ENCODE data around the gene SPATA31C2.
"Not testable (repeated sequence)": the region's sequence is repeated elsewhere in the genome, so short reads cannot be mapped to it uniquely, and the experiment has no call there.

Gene SPATA31C2

DNA sequence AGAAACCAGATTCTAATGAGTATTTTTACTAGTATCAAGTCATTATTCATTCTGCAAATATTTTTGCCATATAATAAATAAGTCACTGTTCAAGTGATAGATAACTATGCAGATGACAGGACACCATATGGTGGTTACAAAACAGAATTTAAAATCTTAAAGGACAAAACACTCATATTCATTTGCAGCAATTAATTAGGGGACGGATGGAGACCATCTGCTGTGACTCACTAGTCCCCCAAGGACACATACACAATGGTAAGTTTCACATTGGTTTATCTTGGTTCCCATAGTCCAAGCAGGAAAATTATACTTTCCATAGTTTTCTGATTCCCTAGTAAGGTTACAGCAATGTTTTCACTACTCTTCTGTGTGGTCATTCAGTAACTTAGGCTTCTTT is 28.4 kb upstream of the SPATA31C2 start:
- no peak overlapping the region for H3K4me3 ChIP-seq (replicated peaks in 1 of 2; ENCODE audit: low read depth in 2 of 2, low read length in 2 of 2)
- TF ChIP-seq, protein P1, sequence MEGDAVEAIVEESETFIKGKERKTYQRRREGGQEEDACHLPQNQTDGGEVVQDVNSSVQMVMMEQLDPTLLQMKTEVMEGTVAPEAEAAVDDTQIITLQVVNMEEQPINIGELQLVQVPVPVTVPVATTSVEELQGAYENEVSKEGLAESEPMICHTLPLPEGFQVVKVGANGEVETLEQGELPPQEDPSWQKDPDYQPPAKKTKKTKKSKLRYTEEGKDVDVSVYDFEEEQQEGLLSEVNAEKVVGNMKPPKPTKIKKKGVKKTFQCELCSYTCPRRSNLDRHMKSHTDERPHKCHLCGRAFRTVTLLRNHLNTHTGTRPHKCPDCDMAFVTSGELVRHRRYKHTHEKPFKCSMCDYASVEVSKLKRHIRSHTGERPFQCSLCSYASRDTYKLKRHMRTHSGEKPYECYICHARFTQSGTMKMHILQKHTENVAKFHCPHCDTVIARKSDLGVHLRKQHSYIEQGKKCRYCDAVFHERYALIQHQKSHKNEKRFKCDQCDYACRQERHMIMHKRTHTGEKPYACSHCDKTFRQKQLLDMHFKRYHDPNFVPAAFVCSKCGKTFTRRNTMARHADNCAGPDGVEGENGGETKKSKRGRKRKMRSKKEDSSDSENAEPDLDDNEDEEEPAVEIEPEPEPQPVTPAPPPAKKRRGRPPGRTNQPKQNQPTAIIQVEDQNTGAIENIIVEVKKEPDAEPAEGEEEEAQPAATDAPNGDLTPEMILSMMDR (IDR thresholded peaks at IDR 0.05; ENCODE audit: low read depth, low read length) = no peak
- no peak for DNase-seq (ENCODE audit: low read depth in 2 of 2)

DNA sequence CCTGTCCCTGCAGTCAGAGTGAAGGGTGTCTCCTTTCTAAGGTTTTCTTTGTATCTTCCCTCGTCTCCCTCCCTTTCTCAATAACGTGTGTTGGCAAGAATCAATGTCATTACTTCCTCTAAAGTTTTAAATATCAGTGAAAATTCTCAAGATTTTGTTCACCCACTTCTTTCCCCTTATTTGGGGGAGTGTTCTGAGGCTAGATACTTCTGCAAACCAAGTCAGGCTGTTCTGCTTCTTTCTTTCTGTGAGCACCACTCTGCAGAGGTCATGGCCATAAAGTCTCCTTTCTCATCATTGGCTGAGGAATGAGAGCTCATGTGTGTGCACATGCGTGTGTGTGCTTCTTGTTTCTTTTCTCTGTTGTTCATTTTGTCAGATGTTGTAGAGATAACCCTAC is 26.6 kb upstream of the SPATA31C2 start:
- DNase-seq (ENCODE audit: low read depth in 2 of 2) = no peak
- TF ChIP-seq, protein P1 (IDR thresholded peaks at IDR 0.05; ENCODE audit: low read depth, low read length) = no peak
- H3K4me3 ChIP-seq (replicated peaks in 1 of 2; ENCODE audit: low read depth in 2 of 2, low read length in 2 of 2) = no peak overlapping the region

DNA sequence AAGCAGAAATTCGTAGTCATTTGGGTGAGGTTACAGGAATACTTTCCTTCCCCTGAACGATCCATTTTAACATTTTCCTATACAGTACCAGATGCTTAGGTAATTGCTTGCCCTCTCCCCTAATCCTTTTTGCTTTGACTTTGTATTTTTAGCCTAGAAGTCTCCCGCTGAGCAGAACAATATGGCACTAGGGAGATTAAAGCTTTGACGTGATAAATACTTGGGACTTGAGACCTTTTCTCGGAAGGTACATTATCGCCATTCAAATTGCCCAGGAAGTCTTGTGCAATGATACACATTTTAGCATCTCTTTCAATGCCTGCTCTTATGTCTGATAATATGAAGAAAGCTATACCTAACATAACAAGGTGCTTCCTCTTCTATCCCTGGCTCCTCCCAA is 22.9 kb upstream of the SPATA31C2 start:
- TF ChIP-seq, protein P1 (IDR thresholded peaks at IDR 0.05; ENCODE audit: low read depth, low read length) = no peak
- no peak overlapping the region for H3K4me3 ChIP-seq (replicated peaks in 1 of 2; ENCODE audit: low read depth in 2 of 2, low read length in 2 of 2)
- no peak for DNase-seq (ENCODE audit: low read depth in 2 of 2)

DNA sequence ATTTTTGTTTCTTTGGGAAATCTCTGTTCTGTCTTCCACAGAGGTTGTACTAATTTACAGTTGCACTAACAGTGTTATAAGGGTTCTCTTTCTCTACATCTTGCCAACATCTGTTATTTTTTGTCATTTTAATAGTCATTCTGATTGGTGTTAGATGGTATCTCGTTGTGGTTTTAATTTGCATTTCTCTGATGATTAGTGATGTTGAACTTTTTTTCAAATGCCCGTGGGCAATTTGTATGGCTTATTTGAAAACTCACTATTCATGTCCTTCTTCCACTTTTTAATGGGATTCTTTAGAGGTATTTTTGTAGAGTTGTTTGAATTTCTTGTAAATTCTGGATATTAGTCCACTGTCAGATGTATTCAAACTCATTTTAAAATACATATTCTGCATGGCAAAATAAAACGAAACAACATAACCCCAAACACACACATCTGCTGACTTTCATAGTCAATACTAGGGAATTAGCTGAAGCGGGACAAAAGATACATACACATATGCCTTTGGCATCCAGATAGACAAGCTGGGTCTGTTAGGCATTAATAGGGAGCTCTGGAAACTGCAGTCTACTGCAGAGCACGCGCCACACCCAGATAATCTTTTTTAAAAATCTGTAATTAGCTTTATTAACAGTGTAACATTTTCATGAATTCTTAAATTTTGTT is 5.8 kb upstream of the SPATA31C2 start:
- TF ChIP-seq, protein P1 (IDR thresholded peaks at IDR 0.05; ENCODE audit: low read depth, low read length) = no peak
- DNase-seq (ENCODE audit: low read depth in 2 of 2) = no peak
- H3K4me3 ChIP-seq (replicated peaks in 1 of 2; ENCODE audit: low read depth in 2 of 2, low read length in 2 of 2) = no peak overlapping the region

DNA sequence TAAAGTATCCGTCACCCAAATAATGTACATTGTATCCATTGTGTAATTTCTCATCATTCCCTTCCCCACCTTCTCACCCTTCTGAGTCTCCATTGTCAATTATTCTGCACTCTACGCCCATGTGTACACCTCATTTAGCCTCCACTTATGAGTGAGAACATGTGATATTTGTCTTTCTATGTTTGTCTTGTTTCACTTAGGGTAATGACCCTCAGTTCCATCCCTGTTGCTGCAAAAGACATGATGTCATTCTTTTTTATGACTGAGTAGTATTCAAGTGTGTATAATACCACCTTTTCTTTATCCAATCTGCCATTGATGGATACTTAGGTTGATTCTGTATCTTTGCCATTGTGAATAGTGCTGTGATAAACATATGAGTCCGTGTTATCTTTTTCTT is 4.9 kb upstream of the SPATA31C2 start:
- H3K4me3 ChIP-seq (replicated peaks in 1 of 2; ENCODE audit: low read depth in 2 of 2, low read length in 2 of 2) = no peak overlapping the region
- no peak for DNase-seq (ENCODE audit: low read depth in 2 of 2)
- TF ChIP-seq, protein P1 (IDR thresholded peaks at IDR 0.05; ENCODE audit: low read depth, low read length) = no peak

DNA sequence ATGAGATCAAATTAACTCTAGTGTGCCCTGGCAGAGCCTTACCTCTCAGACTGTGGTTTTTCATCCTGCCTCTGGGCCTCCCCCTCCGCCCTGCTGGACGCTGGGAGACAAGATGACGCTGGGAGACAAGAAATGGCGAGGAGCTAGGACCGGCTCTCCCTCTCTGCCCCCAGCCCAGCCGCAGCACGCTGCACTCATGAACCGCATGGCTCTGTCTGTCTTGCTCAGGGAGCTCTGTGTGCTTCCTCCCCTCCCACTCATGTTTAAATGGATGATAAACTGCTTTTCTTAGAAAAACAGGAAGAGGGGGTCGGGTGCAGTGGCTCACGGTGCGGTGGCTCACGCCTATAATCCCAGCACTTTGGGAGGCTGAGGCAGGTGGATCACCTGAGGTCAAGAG is 4.7 kb downstream of the SPATA31C2 start:
- H3K4me3 ChIP-seq (replicated peaks in 1 of 2; ENCODE audit: low read depth in 2 of 2, low read length in 2 of 2); DNase-seq (ENCODE audit: low read depth in 2 of 2): not testable (repeated sequence)

DNA sequence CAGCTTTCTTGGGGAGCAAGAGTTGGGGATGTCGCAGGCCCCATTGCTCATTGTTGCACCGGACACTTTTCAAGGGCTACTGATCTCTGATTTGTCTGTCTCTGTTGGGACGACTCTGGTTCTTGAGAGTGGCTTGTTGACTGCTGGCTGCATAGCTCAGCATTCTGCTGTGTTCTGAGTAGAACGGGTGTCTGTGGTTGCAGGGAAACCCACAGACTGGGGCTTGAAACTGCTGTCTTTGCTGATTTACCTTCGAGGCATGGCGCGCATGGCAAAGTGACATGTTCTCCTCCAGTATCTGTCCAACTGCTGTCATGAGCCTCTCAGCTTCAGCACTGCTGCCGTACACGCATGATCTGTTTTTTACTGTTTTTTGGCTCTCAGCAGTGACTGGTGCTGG is 8.7 kb downstream of the SPATA31C2 start:
- H3K4me3 ChIP-seq (replicated peaks in 1 of 2; ENCODE audit: low read depth in 2 of 2, low read length in 2 of 2); DNase-seq (ENCODE audit: low read depth in 2 of 2): not testable (repeated sequence)

DNA sequence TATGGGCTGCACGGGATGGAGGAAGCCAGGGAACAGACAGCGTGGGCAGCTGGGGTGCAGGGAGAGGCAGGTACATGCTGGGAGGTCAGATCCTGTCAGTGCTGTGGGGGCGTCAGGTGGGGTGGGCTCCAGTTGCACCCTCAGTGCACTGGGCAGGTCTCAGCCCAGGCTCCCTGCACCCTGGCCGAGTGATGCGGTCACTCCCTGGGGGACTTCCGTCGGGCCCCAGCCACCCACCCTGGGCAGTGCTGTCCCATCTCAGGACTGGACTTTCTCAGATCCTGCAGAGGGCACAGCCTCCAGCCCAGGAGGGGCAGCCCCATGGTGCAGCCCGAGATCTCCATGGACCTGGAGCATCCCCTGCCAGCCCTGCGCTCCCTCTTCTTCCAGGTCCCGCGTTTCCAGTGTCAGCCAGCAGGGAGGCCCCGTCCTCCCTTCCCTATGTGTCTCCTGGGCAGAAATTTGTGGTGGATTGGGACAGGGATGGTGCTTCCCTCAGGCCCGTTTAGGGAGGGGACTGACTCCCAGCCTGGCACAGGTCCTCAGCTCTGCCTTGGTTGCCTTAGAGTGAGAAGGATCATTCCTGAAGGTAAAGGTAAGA is 10.5 kb downstream of the SPATA31C2 start:
- not testable (repeated sequence) for DNase-seq (ENCODE audit: low read depth in 2 of 2); H3K4me3 ChIP-seq (replicated peaks in 1 of 2; ENCODE audit: low read depth in 2 of 2, low read length in 2 of 2)

DNA sequence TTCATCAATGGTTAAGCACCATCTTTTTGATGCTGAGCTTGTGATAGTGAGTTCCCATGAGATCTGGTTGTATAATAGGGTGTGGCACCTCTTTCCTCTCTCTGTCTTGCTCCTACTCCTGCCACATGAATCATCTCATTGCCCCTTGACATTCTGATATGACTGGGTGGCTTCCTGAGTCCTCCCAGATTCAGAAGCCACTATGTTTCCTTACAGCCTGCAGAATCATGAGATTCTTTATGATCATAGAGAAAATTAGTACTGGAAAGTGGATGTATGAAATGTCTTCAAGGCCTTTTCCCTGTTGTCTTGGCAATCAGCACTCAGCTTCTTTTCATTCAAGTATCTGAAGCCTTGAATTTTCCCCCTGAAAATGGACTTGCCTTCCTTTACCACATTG is 14.9 kb downstream of the SPATA31C2 start:
- DNase-seq (ENCODE audit: low read depth in 2 of 2) = not testable (repeated sequence)

DNA sequence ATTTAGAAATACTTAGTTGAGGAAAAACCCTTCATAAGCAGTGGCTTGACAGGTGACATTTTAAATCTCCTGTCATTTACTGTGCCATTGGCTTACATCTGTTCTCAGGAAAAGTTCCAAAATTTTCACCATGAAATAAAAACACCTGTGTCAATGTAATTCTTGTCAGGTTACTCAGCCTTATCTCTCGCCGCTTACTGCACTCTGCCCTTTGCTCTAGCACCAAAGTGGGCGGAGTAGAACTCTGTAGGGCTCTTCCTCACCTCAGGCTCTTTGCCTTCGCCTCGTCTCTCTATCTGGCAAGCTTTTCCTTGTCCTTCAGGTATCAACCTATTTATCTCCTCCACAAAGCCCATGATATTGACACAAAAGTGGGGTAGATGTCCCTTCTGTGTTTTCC is 20.2 kb downstream of the SPATA31C2 start:
- not testable (repeated sequence) for DNase-seq (ENCODE audit: low read depth in 2 of 2); H3K4me3 ChIP-seq (replicated peaks in 1 of 2; ENCODE audit: low read depth in 2 of 2, low read length in 2 of 2)

More for the DNA sequence above, 14.9 kb downstream of the SPATA31C2 start:
- H3K4me3 ChIP-seq (replicated peaks in 1 of 2; ENCODE audit: low read depth in 2 of 2, low read length in 2 of 2) = not testable (repeated sequence)

DNA sequence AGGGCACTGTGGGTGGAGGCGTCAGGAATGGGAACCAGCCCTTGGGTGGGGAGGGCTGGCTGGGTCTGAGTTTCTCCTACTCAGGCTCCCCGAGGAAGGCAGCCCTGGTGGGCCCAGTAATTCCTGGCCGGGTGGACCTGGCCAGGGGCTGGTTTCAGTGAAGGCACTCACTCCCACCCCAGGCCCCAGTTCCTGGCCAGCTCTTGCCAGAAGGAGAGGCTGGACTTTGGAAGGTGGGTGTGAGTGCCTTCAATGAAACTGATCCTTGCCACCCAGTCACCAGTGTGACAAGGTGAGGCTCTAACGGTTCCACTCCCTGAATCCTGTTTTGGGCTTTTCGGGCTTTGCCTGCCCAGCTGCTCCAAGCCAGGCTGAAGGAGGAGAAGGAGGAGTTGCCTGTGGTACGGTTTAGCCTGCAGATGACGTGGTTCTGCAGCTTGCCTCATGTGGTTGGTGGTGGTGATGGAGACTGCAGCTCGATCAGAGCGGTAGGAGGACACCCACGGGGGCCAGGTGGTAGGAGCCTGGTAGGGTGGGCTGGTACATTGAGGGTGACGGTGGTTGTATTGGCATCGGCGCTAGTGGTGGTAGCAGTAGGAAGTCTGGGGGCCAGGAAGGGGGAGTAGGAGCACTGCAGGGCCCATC is 23.2 kb downstream of the SPATA31C2 start:
- DNase-seq (ENCODE audit: low read depth in 2 of 2); H3K4me3 ChIP-seq (replicated peaks in 1 of 2; ENCODE audit: low read depth in 2 of 2, low read length in 2 of 2): not testable (repeated sequence)

DNA sequence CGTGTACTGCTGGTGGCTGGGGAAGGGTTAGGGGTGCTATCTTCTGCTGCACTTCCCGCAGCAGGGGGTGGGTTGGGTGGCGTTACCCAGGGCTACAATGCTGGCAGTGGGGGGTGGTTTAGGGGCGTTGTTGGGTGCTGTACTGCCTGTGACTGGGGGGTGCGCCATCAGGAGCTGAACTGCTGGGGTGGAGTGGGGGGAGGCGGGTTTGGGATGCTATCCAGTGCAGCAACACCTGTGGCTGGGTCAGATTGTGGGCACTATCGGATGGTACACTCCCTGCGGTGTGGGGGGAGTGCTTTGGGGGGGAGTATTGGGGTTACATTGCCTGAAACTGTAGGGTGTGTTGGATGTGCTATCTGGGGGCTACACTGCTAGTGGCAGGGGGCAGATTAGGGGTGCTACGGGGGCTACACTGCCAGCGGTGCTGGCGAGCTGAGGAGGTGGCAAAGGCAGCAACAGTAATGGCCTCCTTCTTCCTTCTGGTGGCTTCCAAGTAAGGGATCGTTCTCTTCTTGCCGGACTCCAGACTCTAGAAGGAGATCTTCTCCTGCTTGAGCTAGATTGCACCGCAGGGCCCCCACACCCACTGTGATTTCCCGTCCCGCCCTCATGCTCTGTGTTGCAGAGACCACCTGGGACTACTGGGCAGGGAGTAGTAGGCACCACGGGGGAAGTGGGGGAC is 23.9 kb downstream of the SPATA31C2 start:
- H3K4me3 ChIP-seq (replicated peaks in 1 of 2; ENCODE audit: low read depth in 2 of 2, low read length in 2 of 2); DNase-seq (ENCODE audit: low read depth in 2 of 2): not testable (repeated sequence)

All from cardiac fibroblast (primary cell).